ENCODE measurements around the gene CELF4.

Gene CELF4

DNA sequence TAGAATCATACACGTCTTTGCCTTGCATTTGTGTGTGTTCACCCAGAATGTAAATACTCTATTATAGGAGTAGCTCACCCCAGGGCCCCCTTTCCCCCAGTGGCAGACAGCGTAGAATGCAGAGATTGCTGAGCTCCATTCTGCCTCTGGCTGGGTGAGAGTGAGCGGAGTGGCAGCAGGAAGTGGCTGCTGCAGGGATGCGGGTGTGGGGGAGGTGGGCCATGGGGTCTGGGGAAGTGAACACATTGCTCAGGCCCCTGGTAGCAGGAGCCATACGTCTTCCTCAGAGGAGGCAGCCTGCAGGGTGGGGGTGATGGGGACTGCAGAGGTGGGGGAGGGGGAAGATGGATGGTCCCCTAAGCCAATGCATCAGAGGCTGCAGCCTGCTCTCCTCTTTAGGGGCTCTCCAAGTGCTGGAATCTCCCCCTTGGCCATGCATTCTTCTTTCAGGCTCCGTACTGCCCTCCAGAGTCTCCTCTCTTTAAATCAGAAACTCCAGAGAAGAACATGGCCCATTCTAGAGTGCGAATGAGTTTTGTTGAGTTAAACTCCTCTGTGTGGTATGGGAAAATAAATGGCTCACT is 72.2 kb downstream of the CELF4 start:
- DNase-seq (ENCODE audit: low spot score): no peak

DNA sequence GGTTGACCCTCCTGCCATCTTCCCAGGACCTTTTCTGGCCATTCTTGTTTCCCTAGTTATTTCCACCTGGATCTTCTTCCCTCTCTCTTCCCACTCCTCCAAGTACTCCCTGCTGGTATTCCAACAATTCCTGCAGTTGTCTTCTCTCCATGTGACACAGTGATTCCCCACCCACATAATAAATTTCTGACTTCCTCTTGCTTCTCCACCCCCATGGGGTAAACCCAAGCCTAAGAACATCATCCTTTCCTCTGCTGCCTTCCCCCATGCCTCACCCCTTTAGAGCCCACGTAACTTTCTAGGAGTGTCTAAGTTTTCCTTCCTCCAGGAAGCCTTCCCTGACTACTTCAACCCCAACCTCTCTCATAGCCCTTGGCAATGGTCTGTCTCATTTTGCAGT is 72.6 kb downstream of the CELF4 start:
- no peak for DNase-seq (ENCODE audit: low spot score)

DNA sequence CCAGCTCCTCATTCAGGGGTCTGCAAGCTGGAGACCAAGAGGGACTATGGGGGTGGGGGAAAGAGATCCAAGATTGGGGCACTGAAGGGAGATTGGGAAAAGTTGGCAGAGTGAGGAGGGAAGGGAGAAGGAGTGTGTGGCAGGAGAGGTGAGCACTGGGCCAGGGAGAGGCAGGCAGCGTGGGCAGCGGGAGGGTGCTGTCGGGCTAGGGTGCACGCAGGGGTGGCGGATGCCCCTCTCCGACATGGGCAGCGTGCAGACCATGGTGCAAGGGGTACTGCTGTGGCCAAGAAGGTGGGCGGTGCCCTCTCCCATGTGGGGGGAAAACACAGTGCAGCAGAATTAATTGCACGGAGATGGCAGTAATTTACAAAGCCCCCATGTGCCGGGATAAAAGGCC is 74.1 kb downstream of the CELF4 start:
- DNase-seq (ENCODE audit: low spot score): no peak

DNA sequence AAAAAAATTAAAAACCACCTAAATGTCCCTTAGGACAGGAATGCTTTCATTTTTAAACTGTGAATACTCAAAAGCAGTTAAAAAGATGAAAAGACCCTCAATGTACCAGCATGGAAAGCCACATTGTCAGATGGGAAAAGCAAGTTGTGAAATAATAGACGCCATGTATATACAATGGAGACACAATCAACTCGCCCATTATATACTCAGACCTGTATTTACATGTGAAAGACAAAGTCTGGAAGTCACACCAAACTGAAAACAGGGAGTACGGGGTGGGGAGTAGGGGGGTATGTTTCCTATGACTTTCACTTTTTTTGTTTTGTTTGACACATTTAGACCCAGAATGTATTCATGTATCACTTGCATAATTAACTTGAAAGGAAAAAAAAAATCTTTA is 75.6 kb downstream of the CELF4 start:
- DNase-seq (ENCODE audit: low spot score): no peak

DNA sequence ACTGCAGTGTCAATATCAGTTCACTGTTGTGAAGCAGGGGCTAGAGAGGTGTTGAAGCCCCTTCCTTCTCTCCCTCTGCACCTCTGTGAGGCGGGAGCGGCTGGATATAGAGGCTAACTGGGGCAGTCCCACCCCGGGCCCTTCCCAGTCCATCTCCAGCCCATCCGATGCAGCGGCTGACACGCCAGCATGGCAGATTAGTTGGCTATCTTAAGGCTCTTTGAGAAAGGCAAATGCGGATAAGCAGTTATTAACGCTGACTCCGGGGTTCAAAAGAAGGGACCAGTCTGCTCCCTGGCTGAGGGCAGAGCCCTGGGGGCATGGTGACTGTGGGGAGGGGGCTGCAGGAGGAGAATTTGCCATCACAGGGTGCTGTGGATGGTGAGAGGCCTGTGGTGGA is 76.6 kb downstream of the CELF4 start:
- DNase-seq (ENCODE audit: low spot score): no peak

DNA sequence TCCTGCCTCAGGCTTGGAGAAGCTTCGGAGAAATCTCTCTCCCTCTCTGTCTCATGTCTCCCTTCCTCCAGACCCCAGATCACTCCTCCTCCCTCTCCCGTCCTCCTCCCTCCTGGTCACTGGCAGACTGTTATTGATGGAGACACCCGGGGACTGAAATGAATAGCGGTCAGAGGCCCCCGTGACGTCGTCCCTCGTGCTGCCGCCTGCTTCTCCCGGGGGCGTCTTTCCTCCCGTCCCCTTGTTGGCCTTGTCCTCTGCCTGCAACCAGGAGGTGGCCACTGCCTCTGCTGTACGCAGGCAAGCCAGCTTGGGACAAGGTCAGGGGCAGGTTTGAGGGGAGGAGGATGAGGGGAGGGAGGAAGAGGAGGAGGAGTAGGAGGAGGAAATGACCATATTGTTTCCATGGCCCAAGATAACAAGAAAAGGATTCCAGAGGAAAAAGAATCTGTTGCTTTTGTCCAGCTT is 78.2 kb downstream of the CELF4 start:
- DNase-seq (ENCODE audit: low spot score): no peak

DNA sequence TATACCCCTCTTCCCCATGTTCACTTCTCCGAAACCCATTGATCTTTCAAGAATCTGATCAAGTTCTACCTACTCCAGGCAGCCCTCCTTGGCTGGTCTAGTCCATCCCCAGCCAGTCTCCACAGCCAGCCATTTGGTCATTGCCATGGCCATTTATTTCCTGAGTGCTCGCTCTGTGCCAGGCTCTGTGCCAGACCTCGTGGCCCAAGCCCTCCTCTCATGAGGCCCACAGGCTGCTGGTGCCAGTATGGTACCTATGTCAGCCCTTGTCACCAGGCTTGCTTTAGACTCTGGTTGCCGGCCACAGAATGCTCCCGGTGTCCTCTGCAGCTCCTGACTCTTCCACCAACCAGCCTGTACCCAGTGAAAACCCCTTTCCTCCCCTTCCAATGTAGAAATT is 78.8 kb downstream of the CELF4 start:
- no peak for DNase-seq (ENCODE audit: low spot score)

DNA sequence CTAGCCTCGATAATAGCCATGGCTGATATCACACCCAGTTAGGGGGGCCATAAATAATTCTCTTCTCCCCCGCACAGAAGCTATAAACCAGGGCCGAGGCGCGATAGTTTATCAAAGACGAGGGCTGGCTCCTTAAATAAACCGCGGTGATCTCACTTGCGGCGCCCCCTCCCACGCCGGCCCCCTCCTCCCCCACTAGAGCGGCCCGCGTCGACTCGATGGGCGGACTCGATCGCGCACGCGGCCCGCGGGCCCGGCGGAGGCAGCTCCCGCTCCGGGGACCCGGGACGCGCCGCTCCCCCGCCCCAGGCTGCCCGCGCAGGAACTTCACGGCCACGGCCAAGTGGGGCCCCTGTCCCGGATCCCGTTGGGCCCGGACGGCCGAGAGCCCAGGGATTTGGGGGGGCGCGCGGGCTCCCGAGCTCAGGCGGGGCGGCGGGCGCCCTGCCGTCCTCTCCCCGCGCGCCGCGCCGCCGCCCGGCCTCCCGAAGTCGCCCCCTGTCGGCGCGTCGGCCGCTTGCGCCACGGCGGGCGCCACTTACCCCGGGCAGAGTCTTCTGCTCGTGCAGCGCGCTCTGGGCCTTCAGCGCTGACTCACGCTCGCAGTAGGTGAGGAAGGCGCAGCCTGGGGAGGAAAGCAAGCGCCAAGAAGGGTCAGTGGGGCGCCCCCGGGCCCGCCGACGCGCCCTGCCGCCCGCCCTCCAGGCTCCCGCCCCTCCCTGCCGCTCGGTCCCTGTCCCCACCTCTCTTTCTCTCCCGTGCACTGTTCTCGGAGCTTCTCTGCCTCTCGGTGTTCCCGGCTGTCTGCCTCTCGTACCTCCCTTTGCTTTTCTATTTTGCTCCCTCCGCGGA is 80.4 kb downstream of the CELF4 start:
- no peak for DNase-seq (ENCODE audit: low spot score)

DNA sequence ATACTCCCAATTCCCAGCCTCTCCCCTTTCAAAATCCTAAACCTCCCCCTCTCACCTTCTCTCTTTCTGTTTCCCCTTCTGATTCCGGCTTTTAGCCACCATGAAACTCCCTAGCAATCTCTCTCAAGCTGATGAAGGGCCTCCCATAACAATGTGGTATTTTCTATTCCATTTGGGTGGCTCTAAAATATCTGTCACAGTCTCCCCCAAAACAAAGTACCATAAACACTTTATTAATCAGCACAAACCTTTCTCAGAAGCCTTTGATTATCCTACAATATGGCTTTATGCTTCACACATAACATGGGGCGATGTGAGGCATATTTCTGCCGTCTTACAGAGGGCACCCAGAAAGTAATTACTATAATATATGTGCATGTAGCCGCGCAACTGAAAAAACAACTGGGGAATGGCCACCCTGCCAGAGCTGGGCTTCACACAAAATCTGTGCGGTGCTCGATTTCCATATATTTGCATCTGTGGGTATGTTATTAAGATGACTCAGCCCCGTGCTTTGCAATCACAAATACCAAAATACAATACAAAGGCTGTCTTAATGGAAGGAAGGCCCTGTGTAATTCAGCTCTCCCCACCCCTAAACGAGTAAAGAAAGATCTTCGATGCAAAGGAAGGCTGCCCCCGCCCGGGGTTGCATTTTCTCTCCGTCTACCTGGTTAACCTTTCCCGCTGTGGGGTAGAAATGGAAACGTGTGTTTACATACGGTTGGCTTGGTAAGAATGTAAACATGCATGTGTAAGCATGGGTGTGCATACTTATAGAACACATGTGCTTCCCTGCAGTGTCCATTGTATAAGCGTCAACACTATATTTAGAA is 81.4 kb downstream of the CELF4 start:
- DNase-seq (ENCODE audit: low spot score): no peak

DNA sequence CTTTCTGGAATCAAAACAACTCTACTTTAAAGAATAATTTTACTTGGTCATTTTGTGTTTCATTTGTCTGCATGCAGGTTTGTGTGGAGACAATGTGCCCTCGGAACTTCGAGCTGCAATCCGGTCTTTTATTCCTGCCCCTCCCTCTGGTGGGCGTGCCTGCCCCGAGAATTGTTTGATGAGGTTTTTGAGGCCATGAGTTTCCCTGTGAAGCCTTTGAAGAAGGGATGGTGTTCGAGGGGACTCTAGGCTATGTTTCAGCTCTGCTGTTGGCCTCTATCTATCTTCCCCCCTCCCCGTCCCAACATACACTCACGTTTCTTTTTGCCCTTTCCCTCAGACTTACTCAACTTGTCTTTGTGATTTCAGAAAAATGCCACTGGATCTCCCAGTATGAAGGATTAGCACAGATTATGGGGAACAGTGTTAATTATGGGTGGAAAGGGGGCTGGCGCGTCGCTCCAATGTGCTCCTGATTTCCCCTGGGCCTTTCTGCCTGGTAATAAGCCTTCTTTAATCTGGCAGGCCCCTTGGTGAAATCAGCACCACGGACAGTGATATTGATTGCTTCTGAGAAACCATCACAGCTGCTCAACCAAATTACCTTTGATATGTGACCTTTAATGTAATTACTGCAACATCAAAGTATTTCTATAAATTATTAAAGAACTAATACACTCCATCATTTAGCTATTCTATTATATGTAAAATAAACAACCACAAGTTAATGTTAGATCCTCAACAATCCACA is 82.2 kb downstream of the CELF4 start:
- DNase-seq (ENCODE audit: low spot score): no peak

DNA sequence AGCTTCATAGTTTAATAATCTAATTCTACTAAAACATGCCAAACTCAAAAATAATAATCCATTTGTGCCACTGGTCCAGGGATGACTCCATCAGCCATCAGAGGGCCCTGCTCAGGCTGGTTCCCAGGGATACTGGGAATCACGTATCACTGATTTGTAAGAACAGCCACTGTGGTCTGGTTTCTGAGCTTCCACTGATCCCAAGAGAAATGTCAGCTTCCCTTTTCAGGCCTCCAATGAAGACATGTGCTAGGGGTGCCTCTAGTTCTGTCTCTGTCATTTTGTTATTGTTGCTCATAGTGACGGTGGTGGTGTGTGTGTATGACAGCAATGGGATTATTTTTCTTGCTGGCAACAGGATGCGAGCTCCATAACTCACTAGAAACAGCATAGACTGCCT is 83.2 kb downstream of the CELF4 start:
- no peak for DNase-seq (ENCODE audit: low spot score)

DNA sequence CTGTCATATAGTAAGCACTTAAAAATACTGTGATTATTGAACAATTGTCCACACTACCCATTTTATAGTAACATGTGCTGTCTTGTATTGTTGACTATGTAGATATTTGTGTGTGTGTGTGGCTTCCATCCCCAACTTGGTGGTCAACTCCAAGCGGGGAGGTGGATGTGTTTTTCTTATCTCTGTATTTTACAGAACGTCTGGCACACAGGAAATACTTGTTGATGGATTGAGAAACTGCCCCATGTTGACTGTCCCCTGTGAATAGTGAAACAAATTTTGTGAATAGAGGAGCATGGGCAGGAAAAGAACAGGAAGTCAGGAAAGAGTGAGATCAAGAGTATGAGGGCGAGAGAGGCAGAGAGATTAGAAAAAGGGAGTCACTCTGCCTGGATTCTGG is 83.6 kb downstream of the CELF4 start:
- DNase-seq (ENCODE audit: low spot score): no peak

DNA sequence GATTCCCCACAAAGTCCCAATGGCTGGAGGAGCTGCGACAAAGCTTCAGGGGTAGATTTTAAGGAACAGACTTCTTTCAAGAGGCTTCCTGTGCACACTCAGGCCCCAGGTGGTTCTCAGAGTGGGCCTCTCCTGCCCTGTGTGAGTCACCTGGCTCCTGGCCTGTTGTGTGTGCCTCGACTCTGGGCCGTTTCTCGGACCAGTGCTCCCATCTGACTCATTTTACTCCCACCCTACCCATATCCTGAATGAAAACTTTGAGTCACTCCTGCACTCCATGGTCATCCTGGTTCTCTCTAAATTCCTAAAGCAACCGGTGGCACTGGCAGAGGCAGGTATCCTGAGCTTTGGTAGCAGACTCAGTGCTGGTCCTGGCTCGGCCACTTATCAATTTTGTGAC is 84.1 kb downstream of the CELF4 start:
- no peak for DNase-seq (ENCODE audit: low spot score)

DNA sequence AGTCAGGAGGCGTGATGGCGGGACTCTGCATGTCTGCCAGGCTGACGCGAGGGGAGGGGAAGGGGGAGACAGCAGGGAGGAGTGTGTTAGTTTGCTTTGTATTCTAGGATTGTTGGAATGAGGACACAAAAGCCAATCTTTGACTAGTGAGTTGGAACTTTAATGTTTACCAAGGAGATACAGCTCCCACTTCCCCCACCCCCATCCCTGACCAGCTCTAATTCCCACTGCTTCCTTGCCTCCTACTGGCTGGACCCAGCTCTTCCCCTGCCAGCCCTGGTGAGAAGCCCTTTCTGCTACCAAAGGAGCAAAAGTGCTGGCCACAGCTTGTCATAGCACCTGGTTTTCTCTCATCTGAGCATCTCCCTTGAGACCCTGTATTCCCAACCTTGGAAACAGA is 84.5 kb downstream of the CELF4 start:
- no peak for DNase-seq (ENCODE audit: low spot score)

DNA sequence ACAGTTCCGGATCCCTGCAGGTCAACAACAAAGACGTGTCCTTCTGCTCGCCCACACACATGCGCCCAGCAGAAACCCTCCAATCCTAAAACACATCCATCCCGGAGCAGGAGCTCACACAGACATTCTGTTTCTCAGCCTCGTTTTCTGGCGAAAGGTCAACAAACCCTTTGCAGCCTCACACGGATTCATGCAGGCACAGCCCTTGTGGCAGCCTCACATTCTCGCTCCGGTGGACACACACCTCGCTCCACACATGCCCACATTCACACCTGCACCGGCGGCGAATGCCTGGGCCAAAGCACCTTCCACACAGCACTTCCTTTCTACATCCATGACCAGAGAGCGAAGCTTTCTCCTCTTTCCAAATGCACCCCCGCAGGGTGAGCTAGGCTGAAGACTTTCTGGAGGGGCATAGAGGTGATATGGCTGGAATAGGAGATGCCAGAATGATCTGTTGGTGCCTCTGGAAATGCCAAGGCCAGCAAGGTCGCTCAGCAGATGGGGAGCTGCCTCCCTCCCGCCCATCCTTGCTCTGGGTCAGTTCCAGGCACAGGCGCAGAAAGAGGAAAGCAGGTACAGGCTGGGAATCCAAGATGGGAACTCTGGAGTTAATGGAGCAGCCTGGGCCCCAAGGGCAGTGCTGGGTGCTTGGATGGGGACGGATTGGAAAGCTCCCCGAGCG is 88.8 kb downstream of the CELF4 start:
- no peak for DNase-seq (ENCODE audit: low spot score)

DNA sequence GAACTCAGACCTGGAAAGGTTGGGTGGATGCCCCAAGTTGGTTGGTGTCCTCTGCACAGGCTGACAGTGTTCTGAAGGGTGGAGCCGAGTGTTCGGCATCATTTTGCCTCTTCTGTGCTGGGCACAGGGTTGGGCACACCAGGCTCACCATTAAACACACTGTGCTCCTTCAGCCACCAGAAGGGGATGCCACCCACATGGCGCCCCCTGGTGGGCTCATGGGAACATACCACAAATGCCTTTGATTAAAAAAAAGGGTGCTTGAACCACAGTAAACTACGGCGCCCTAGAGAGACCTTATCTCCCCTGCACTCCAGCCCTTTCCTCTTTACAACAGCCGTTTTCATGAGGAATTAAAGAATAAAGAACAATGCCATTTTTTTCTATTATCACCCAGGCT is 89.4 kb downstream of the CELF4 start:
- DNase-seq (ENCODE audit: low spot score): peak; percentile 35

DNA sequence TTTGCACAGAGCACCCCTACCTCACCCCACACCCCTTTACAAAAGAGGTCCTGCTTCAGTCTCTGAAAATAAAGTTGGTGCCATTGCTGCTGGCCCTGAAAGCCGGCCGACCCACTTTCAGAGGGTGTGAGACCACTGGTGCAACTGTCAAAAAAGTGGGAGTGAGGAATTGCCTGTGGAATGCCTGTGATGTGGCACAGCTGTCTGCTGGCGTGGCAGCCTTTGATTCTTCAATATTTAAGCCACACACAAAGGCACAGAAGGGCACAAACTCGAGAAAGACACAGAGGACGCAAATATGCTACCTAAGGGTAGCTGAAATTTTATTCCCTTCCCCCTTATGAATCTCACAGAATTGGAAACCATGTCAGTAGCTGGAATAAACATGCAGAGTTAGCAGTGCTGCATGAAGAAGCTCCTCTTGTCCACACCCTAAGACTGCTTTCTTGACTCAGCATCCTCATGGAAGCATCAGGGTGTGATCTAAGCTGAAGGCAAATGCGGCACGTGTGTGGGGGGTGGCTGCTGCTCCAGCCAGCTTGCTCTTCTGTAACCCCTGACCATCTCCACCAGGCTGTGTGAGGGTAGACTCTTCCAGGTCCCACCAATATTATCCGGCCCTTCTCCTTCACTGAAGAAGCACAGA is 92.3 kb downstream of the CELF4 start:
- DNase-seq (ENCODE audit: low spot score): no peak

DNA sequence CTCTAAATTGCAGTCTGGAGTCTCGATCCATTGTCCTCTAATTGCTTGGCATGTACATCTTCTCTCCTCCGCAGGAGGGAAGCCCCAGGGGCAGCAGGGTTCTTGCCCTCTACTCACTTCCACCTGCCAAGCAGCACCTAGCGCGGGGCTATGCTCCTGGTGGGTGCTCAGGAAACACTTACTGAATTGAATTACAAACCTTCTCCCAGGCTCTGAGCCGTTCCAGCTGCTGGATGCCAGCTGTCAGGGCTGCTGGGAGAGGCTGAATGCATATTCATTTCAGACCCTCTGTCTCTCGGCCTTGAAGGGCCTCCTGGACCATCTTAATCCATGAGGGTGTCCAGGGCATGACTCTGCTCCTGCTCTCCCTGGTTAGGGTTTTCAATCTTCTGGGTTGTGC is 94.0 kb downstream of the CELF4 start:
- no peak for DNase-seq (ENCODE audit: low spot score)

DNA sequence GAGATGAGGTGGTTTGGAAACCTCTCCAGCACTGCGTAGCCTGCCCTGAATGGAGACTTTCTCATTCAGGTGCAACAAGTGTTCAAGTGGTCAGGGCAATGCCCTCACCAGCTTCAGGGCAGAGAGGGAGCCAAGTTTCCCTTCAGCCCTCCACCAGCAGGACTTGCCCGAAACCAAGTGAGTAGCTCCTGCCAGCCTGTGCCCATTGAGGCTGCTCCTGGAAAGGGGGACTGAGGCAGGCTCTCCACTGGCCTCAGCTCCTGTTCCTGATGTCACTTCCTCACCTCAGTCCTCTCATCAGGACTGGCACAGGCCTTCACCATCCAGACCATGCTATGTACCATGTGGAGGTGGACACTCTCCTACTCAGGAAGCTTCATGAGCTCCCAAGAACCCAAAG is 94.6 kb downstream of the CELF4 start:
- no peak for DNase-seq (ENCODE audit: low spot score)

DNA sequence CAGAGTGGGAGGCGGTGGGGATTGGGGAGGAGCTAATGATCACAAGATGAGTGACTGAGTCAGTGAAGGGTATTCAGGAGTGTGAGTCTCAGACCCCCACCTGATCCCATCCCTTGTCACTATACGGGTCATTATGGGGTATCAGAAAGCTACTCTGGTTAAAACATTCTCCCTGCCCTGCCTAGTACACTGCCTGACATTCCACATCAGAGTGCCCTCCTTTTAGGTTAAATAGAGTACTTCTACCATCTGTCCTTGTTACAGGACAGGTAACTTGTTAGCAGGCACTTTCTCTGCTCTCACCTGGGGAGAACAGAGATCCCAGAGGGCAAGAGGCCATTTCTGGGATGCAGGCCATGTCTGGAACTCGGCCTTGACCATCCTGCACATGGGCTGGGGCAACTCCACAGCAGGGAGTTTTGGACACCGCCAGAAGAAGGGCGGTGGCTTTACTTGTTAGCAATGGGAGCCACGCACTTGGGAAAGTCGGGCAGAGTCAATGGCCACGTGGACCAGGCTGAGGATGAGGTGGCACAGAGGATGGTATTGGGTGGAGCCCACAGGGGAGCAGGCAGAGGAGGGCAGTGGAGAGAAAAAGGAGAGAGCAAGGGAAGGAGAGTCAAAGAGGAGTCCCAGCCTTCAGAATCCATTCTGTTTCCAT is 98.5 kb downstream of the CELF4 start:
- DNase-seq (ENCODE audit: low spot score): no peak

DNA sequence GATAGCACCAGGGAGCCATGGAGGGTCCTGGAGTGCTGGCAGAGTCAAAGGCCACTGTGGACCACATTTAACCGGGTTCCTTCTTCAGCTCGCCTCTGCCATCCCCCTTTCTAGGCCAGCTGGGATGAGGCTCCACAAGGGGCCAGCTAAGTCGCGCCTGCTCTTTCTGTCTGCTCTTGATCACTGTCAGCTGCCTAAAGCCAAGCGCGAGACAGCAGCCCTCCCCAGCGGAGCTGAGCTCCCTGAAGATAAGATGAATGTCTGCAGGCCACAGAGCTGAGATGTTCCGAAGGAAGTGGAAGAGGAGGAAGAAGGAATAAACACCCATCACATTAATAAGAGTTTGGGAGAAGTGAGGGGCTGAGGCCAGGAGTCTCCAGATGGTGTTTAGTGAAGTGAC is 99.6 kb downstream of the CELF4 start:
- DNase-seq (ENCODE audit: low spot score): no peak
